Neuronal stem cell (in vitro differentiated cells): ENCODE measurements around the gene IGF2R.
A peak's percentile ranks its signal among the peaks of the same experiment; 100 is the strongest.

Experiments used
- DNase-seq: peaks from one replicate; pipeline ENCODE4 v3.0.0-alpha.2; 2013; ENCODE audit warnings: low spot score
- H2AFZ ChIP-seq: one replicate; pipeline ENCODE4 v1.6.1; 2013; ENCODE audit warnings: mild to moderate bottlenecking, low read length, inconsistent platforms
- H2AK5ac ChIP-seq: 2 replicates; pipeline ENCODE4 v1.6.1; 2013; ENCODE audit warnings: low read depth, mild to moderate bottlenecking, inconsistent platforms, low read length, moderate library complexity, mixed read lengths
- H2BK120ac ChIP-seq: 2 replicates; pipeline ENCODE4 v1.6.1; 2013; ENCODE audit warnings: low read depth, mild to moderate bottlenecking, inconsistent platforms, low read length, moderate library complexity, mixed read lengths
- H2BK12ac ChIP-seq: one replicate; pipeline ENCODE4 v1.6.1; 2013; ENCODE audit warnings: low read length, inconsistent platforms
- H2BK15ac ChIP-seq: 2 replicates; pipeline ENCODE4 v1.6.1; 2013; ENCODE audit warnings: mild to moderate bottlenecking, low read length, inconsistent platforms, mixed read lengths
- H2BK5ac ChIP-seq: one replicate; pipeline ENCODE4 v1.6.1; 2013; ENCODE audit warnings: inconsistent platforms, mild to moderate bottlenecking, low read length, moderate library complexity
- H3K14ac ChIP-seq: one replicate; pipeline ENCODE4 v1.6.1; 2013; ENCODE audit warnings: low read length, inconsistent platforms
- H3K18ac ChIP-seq: 2 replicates; pipeline ENCODE4 v1.6.1; 2013; ENCODE audit warnings: low read length, inconsistent platforms
- H3K23ac ChIP-seq: 2 replicates; pipeline ENCODE4 v1.6.1; 2013; ENCODE audit warnings: low read depth, mild to moderate bottlenecking, mixed read lengths, low read length, inconsistent platforms; ENCODE audit not compliant: poor library complexity
- H3K27ac ChIP-seq: replicated peaks from 3 replicates; pipeline ENCODE4 v1.5.1; 2013; ENCODE audit warnings: low read length, inconsistent platforms
- H3K27me3 ChIP-seq, 3 experiments: 2 replicates each; pipeline ENCODE4 v1.6.1; 2013; ENCODE audit warnings: low read length in 3 of 3, mild to moderate bottlenecking in 2 of 3, inconsistent platforms in 1 of 3, low read depth in 1 of 3, mixed read lengths in 1 of 3, moderate library complexity in 1 of 3; ENCODE audit not compliant: control insufficient read depth in 3 of 3, insufficient read depth in 3 of 3
- H3K36me3 ChIP-seq, 2 donors: replicated peaks in 1 of 2; 2 replicates each; pipeline ENCODE4 v1.6.1; 2013; ENCODE audit warnings: low read length in 2 of 2; ENCODE audit not compliant: control insufficient read depth in 2 of 2, insufficient read depth in 2 of 2
- H3K4ac ChIP-seq: 2 replicates; pipeline ENCODE4 v1.6.1; 2013; ENCODE audit warnings: inconsistent platforms, mild to moderate bottlenecking, low read length, moderate library complexity
- H3K4me1 ChIP-seq, 2 donors: 1 replicate in 1 of 2; 2 replicates in 1 of 2; pipeline ENCODE4 v1.6.1; 2013; ENCODE audit warnings: low read length in 2 of 2, low read depth in 1 of 2; ENCODE audit not compliant: control insufficient read depth in 2 of 2, insufficient read depth in 1 of 2
- H3K4me2 ChIP-seq: one replicate; pipeline ENCODE4 v1.6.1; 2013; ENCODE audit warnings: mild to moderate bottlenecking, low read length, inconsistent platforms; ENCODE audit not compliant: insufficient read depth, poor library complexity, severe bottlenecking
- H3K4me3 ChIP-seq, 2 donors: 2 replicates each; pipeline ENCODE4 v1.5.1; 2013; ENCODE audit warnings: low read length in 2 of 2, mild to moderate bottlenecking in 2 of 2, inconsistent platforms in 1 of 2, moderate library complexity in 1 of 2
- H3K79me1 ChIP-seq: one replicate; pipeline ENCODE4 v1.6.1; 2013; ENCODE audit warnings: low read depth, mild to moderate bottlenecking, inconsistent platforms, low read length, moderate library complexity
- H3K9ac ChIP-seq: one replicate; pipeline ENCODE4 v1.6.1; 2013; ENCODE audit warnings: mild to moderate bottlenecking, low read depth, low read length, inconsistent platforms; ENCODE audit not compliant: poor library complexity
- H3K9me3 ChIP-seq, 2 donors: replicated peaks in 1 of 2; 2 replicates each; pipeline versions ENCODE3 to v1.6.1; 2013; ENCODE audit warnings: low read length in 2 of 2, mild to moderate bottlenecking in 2 of 2, inconsistent platforms in 1 of 2, low read depth in 1 of 2, mixed read lengths in 1 of 2, moderate library complexity in 1 of 2; ENCODE audit not compliant: control insufficient read depth in 2 of 2, insufficient read depth in 1 of 2
- H4K8ac ChIP-seq: one replicate; pipeline ENCODE4 v1.6.1; 2013; ENCODE audit warnings: low read depth, mild to moderate bottlenecking, inconsistent platforms, low read length, moderate library complexity
- H4K91ac ChIP-seq: one replicate; pipeline ENCODE4 v1.6.1; 2013; ENCODE audit warnings: low read length, low read depth, mild to moderate bottlenecking, inconsistent platforms; ENCODE audit not compliant: poor library complexity
- WGBS, 2 donors: extraction: QIAGEN DNeasy Blood & Tissue Kit; methylation state at CpG; one replicate each; pipeline ENCODE4 v1.1.7; 2013; ENCODE audit warnings: missing lambda C conversion rate in 2 of 2, mixed read lengths in 1 of 2; ENCODE audit not compliant: insufficient read length in 2 of 2, insufficient replicate concordance in 1 of 2; ENCODE audit errors: extremely low coverage in 2 of 2; 5-methylcytosine and 5-hydroxymethylcytosine counted together

IGF2R gene

GRCh38 chr6:160128879-160129516 lies 160.1 kb downstream of the IGF2R start:
- H3K14ac ChIP-seq, result no peak overlapping the region
- H3K4ac ChIP-seq, result no peak overlapping the region
- H2BK5ac ChIP-seq, result no peak overlapping the region
- no peak overlapping the region for H3K23ac ChIP-seq
- H3K79me1 ChIP-seq, result peaks cover 2% of the 10 kb centered on the region
- H2BK15ac ChIP-seq, result no peak overlapping the region
- H2AK5ac ChIP-seq, result no peak overlapping the region
- H2BK12ac ChIP-seq, result no peak overlapping the region
- H3K36me3 ChIP-seq, result no peaks in the 10 kb centered on the region
- H2BK120ac ChIP-seq, result no peak overlapping the region
- DNase-seq, result no peak
- no peak overlapping the region for H4K91ac ChIP-seq
- no peaks in the 10 kb centered on the region for H3K27me3 ChIP-seq
- no peaks in the 10 kb centered on the region for H3K9me3 ChIP-seq
- WGBS, 2 donors, result no CpG with 5 or more reads among the region's 6 CpGs
- H3K4me1 ChIP-seq, result peaks cover 0 to 2% of the 10 kb centered on the region in 2 donors
- H3K9ac ChIP-seq, result no peak overlapping the region
- H4K8ac ChIP-seq, result no peak overlapping the region
- H3K18ac ChIP-seq, result no peak overlapping the region
- no peak overlapping the region for H3K4me2 ChIP-seq
- no peak overlapping the region for H3K27ac ChIP-seq
- H2AFZ ChIP-seq, result no peak overlapping the region
- no peak overlapping the region for H3K4me3 ChIP-seq

DNA sequence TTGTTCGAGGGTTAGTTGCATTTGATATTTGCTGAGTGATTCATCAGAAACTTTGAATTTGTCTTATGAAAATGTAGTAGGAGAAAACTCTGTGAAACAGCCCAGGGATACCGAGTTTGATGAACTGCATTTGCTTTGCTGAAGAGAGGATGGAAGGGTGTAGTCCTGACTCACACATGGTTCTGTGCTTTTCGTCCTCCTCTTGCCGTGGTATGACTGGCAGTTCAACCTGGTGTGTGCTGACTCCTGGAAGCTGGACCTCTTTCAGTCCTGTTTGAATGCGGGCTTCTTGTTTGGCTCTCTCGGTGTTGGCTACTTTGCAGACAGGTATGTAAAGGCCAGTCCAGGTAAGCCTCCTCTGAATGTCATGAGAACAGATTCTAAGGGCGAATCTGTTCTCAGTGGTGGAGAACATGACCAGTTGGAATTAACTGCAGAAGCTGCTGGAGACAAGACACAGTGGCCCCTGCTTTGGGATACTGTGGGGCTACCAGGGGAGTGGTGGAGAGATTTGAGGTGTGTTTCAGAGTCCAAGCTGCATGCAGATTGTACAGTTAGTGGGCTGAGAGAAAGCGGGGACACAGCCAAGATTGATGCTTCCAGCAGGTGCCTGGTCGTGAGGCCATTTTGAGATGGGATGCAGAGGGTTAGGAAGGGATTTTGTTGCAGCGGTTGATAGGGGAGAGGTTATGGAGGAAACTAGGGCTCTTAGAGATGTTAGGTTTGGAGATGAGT lies 161.2 kb downstream of the IGF2R start:
- H2BK120ac ChIP-seq, result no peak overlapping the region

GRCh38 chr6:160130729-160131484 lies 162.0 kb downstream of the IGF2R start:
- H3K27me3 ChIP-seq, result no peaks in the 10 kb centered on the region
- H3K14ac ChIP-seq, result no peak overlapping the region
- peak overlapping the region; percentile 27 for H3K23ac ChIP-seq
- H2AK5ac ChIP-seq, result no peak overlapping the region
- no peaks in the 10 kb centered on the region for H3K79me1 ChIP-seq
- WGBS, 2 donors, result no CpG with 5 or more reads among the region's 13 CpGs
- no peak overlapping the region for H4K91ac ChIP-seq
- H2AFZ ChIP-seq, result no peak overlapping the region
- H3K4me1 ChIP-seq, result peaks cover 0 to 2% of the 10 kb centered on the region in 2 donors
- no peaks in the 10 kb centered on the region for H3K9me3 ChIP-seq
- no peak overlapping the region for H2BK5ac ChIP-seq
- no peak overlapping the region for H4K8ac ChIP-seq
- DNase-seq, result no peak
- H3K18ac ChIP-seq, result peak overlapping the region; percentile 21
- H3K4me2 ChIP-seq, result no peak overlapping the region
- H2BK15ac ChIP-seq, result no peak overlapping the region
- no peak overlapping the region for H3K4ac ChIP-seq
- no peak overlapping the region for H3K27ac ChIP-seq
- H3K36me3 ChIP-seq, result no peaks in the 10 kb centered on the region
- H2BK12ac ChIP-seq, result no peak overlapping the region
- no peak overlapping the region for H3K4me3 ChIP-seq
- H3K9ac ChIP-seq, result no peak overlapping the region
- H2BK120ac ChIP-seq, result no peak overlapping the region

More for the DNA sequence above, 161.2 kb downstream of the IGF2R start:
- no peak overlapping the region for H2AK5ac ChIP-seq
- no peak overlapping the region for H3K4me3 ChIP-seq
- H3K27ac ChIP-seq, result no peak overlapping the region
- no peak overlapping the region for H3K4ac ChIP-seq
- no peak for DNase-seq
- H3K36me3 ChIP-seq, result no peaks in the 10 kb centered on the region
- no peak overlapping the region for H4K8ac ChIP-seq
- H2AFZ ChIP-seq, result no peak overlapping the region
- no peak overlapping the region for H3K4me2 ChIP-seq
- H3K27me3 ChIP-seq, result no peaks in the 10 kb centered on the region
- H2BK15ac ChIP-seq, result no peak overlapping the region
- H3K9ac ChIP-seq, result no peak overlapping the region
- no peak overlapping the region for H3K14ac ChIP-seq
- no peaks in the 10 kb centered on the region for H3K79me1 ChIP-seq
- no peak overlapping the region for H4K91ac ChIP-seq
- no peak overlapping the region for H3K18ac ChIP-seq
- H3K23ac ChIP-seq, result peak overlapping the region; percentile 27
- WGBS, 2 donors, result no CpG with 5 or more reads among the region's 10 CpGs
- no peak overlapping the region for H2BK12ac ChIP-seq
- H2BK5ac ChIP-seq, result no peak overlapping the region
- H3K9me3 ChIP-seq, result no peaks in the 10 kb centered on the region
- H3K4me1 ChIP-seq, result peaks cover 0 to 2% of the 10 kb centered on the region in 2 donors
